Caco-2 (cell line): Measurements from ENCODE around the gene GPC5. TPM values are rescaled to one million over a fixed set of nuclear protein-coding genes. Genes with fewer than 3 reads are reported as not detected.

ENCODE experiments used
- BruUV-seq: library from RNA; stranded (reverse); fragments of 400-500 nt; replicated peaks from 2 replicates; lab custom pipeline; 2021; lab: Mats Ljungman, UMichigan
- CTCF ChIA-PET: fragments of 300-600 bp; sonication (Branson Sonifier 250); formaldehyde crosslinking; loops from one replicate; lab custom pipeline; 2022; ENCODE audit warnings: antibody characterized with exemption; lab: Charles Lee
- POLR2A ChIA-PET: fragments of 300-600 bp; sonication (Branson Sonifier 250); formaldehyde crosslinking; loops from one replicate; lab custom pipeline; 2022; ENCODE audit warnings: antibody characterized with exemption; lab: Charles Lee
- DNase-seq, 2 experiments: peaks; one replicate each; pipeline versions ENCODE4 v3.0.0 to v3.0.0-alpha.2; 2020 to 2022
- H3K27me3 ChIP-seq: replicated peaks from 2 replicates; pipeline ENCODE4 v1.6.0; 2011; ENCODE audit warnings: low read length; ENCODE audit not compliant: control insufficient read depth, insufficient read depth
- H3K36me3 ChIP-seq: 2 replicates; pipeline ENCODE4 v1.5.1; 2011; ENCODE audit warnings: low read length; ENCODE audit not compliant: control insufficient read depth, insufficient read depth
- H3K4me1 ChIP-seq: fragments of 250-450 bp; sonication (Bioruptor Pico); 2 replicates; pipeline ENCODE4 v1.5.1; 2020; ENCODE audit warnings: mild to moderate bottlenecking
- H3K4me3 ChIP-seq: 2 replicates; pipeline ENCODE4 v1.5.1; 2011; ENCODE audit warnings: low read depth, mild to moderate bottlenecking, control low read depth, low read length
- H3K9me3 ChIP-seq: fragments of 250-450 bp; sonication (Bioruptor Pico); 2 replicates; pipeline ENCODE4 v1.5.1; 2020; ENCODE audit warnings: mild to moderate bottlenecking, moderate library complexity
- H3K27ac Mint-ChIP-seq: one replicate; pipeline ENCODE4 v1.8.0; 2022; ENCODE audit warnings: mixed read lengths; ENCODE audit not compliant: unreplicated experiment
- H3K27me3 Mint-ChIP-seq: one replicate; pipeline ENCODE4 v1.8.0; 2022; ENCODE audit warnings: mixed read lengths; ENCODE audit not compliant: insufficient read depth, unreplicated experiment
- H3K36me3 Mint-ChIP-seq: one replicate; pipeline ENCODE4 v1.8.0; 2022; ENCODE audit warnings: mild to moderate bottlenecking, mixed read lengths; ENCODE audit not compliant: insufficient read depth, unreplicated experiment
- H3K4me1 Mint-ChIP-seq: one replicate; pipeline ENCODE4 v1.8.0; 2022; ENCODE audit warnings: low read depth, mixed read lengths; ENCODE audit not compliant: unreplicated experiment
- H3K4me3 Mint-ChIP-seq: one replicate; pipeline ENCODE4 v1.8.0; 2022; ENCODE audit warnings: mild to moderate bottlenecking, moderate library complexity, mixed read lengths; ENCODE audit not compliant: unreplicated experiment
- H3K9me3 Mint-ChIP-seq: one replicate; pipeline ENCODE4 v1.8.0; 2022; ENCODE audit warnings: mixed read lengths; ENCODE audit not compliant: unreplicated experiment
- intact Hi-C: fragments of 100-400 bp; cut with micrococcal nuclease; formaldehyde crosslinking; loops from one replicate; pipeline ENCODE4 v1.10.0; 2022; ENCODE audit not compliant: unreplicated experiment
- total RNA-seq: library from RNA; stranded (reverse); gene quantifications from 2 replicates; pipeline ENCODE4 v1.2.3, GENCODE V29; 2022
- TF ChIP-seq, protein P1 (sequence below), 2 experiments: fragments of 200-600 bp in 1 of 2; IDR thresholded peaks; 1 replicate in 1 of 2; 2 replicates in 1 of 2; pipeline versions ENCODE4 v1.5.1 to v1.8.0; 2011 to 2022; ENCODE audit warnings: antibody characterized with exemption in 1 of 2, control low read depth in 1 of 2, inconsistent platforms in 1 of 2, low read depth in 1 of 2, low read length in 1 of 2, mild to moderate bottlenecking in 1 of 2, moderate library complexity in 1 of 2; ENCODE audit not compliant: insufficient read depth in 1 of 2, severe bottlenecking in 1 of 2, unreplicated experiment in 1 of 2

The GPC5 gene
- total RNA-seq, 1 experiment from 2014 or later: 4.1 TPM

GRCh38 chr13:92821324-92821723 is 1422.9 kb downstream of the GPC5 start:
- no peaks in the 10 kb centered on the region for H3K9me3 Mint-ChIP-seq
- H3K4me3 Mint-ChIP-seq: no peak overlapping the region
- H3K36me3 Mint-ChIP-seq: no peaks in the 10 kb centered on the region
- H3K27ac Mint-ChIP-seq: no peak overlapping the region
- DNase-seq: no peak
- no peaks in the 10 kb centered on the region for H3K4me1 Mint-ChIP-seq
- no TSS peak for BruUV-seq
- H3K4me3 ChIP-seq: no peak overlapping the region
- CTCF ChIA-PET: no interaction called here
- intact Hi-C loops: no loop called here
- TF ChIP-seq, protein P1, sequence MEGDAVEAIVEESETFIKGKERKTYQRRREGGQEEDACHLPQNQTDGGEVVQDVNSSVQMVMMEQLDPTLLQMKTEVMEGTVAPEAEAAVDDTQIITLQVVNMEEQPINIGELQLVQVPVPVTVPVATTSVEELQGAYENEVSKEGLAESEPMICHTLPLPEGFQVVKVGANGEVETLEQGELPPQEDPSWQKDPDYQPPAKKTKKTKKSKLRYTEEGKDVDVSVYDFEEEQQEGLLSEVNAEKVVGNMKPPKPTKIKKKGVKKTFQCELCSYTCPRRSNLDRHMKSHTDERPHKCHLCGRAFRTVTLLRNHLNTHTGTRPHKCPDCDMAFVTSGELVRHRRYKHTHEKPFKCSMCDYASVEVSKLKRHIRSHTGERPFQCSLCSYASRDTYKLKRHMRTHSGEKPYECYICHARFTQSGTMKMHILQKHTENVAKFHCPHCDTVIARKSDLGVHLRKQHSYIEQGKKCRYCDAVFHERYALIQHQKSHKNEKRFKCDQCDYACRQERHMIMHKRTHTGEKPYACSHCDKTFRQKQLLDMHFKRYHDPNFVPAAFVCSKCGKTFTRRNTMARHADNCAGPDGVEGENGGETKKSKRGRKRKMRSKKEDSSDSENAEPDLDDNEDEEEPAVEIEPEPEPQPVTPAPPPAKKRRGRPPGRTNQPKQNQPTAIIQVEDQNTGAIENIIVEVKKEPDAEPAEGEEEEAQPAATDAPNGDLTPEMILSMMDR (IDR thresholded peaks at IDR 0.05; ENCODE audit: insufficient read depth in 1 of 2, low read depth in 1 of 2, low read length in 1 of 2, severe bottlenecking in 1 of 2, unreplicated experiment in 1 of 2): no peak
- H3K27me3 ChIP-seq: no peaks in the 10 kb centered on the region
- peaks cover 9% of the 10 kb centered on the region for H3K27me3 Mint-ChIP-seq
- POLR2A ChIA-PET: no interaction called here
- H3K9me3 ChIP-seq: no peaks in the 10 kb centered on the region
- no peaks in the 10 kb centered on the region for H3K4me1 ChIP-seq
- no peaks in the 10 kb centered on the region for H3K36me3 ChIP-seq

- H3K9me3 ChIP-seq: no peaks in the 10 kb centered on the region
- Mint-ChIP-seq H3K9me3 (no peaks in the 10 kb centered on the region), H3K36me3 (no peaks in the 10 kb centered on the region), H3K27ac (no peak overlapping the region), H3K4me3 (no peak overlapping the region), H3K27me3 (peaks cover 9% of the 10 kb centered on the region), H3K4me1 (no peaks in the 10 kb centered on the region)
- CTCF ChIA-PET: no interaction called here
- H3K36me3 ChIP-seq: no peaks in the 10 kb centered on the region
- H3K4me3 ChIP-seq: no peak overlapping the region
- H3K4me1 ChIP-seq: no peaks in the 10 kb centered on the region
- intact Hi-C loops: no loop called here
- TF ChIP-seq, protein P1 (IDR thresholded peaks at IDR 0.05; ENCODE audit: insufficient read depth in 1 of 2, low read depth in 1 of 2, low read length in 1 of 2, severe bottlenecking in 1 of 2, unreplicated experiment in 1 of 2): no peak
- no TSS peak for BruUV-seq
- no peak for DNase-seq
- no peaks in the 10 kb centered on the region for H3K27me3 ChIP-seq
- POLR2A ChIA-PET: no interaction called here
Observed at GRCh38 chr13:92823059-92823458, 1424.6 kb downstream of the GPC5 start.

DNA sequence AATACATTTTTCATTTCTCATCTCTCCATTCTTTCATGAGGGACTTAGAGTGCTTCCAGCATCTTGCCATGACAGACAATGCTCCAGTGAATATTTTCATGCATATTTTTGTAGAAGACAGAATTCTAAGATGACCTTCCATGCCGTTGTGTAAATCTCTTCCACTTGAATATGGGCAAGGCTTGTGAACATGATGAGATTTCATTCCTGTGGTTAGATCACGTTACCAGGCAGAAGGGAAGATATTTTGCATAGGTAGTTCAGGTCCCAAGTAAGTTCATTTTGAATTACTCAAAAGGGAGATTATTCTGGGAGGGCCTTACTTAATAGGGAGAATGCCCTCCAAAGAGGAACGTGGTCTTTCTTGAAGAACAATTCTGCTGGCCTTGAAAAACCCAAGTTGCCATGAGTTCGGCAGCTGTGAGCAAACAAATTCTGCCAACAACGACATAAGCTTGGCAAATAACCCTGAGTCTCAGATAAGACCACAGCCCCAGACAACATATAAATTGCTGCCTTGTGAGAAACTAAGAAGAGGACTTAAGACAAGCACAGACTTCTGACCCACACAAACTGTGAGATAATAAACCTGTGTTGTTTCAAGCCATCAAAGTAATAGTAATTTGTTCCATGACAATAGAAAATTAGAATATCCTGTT is 1427.6 kb downstream of the GPC5 start:
- Histone ChIP-seq H3K27me3 (no peaks in the 10 kb centered on the region), H3K4me1 (no peaks in the 10 kb centered on the region), H3K4me3 (no peak overlapping the region), H3K36me3 (no peaks in the 10 kb centered on the region), H3K9me3 (no peaks in the 10 kb centered on the region)
- TF ChIP-seq, protein P1 (IDR thresholded peaks at IDR 0.05; ENCODE audit: insufficient read depth in 1 of 2, low read depth in 1 of 2, low read length in 1 of 2, severe bottlenecking in 1 of 2, unreplicated experiment in 1 of 2): no peak
- no peak for DNase-seq
- Mint-ChIP-seq H3K4me3 (no peak overlapping the region), H3K27me3 (no peaks in the 10 kb centered on the region), H3K27ac (no peak overlapping the region), H3K36me3 (no peaks in the 10 kb centered on the region), H3K4me1 (no peaks in the 10 kb centered on the region), H3K9me3 (no peaks in the 10 kb centered on the region)
- POLR2A ChIA-PET: no interaction called here
- no TSS peak for BruUV-seq
- intact Hi-C loops: no loop called here
- CTCF ChIA-PET: no interaction called here
